Neuronal stem cell (in vitro differentiated cells): ENCODE measurements around the gene ESPN.

Source experiments
- DNase-seq: peaks from one replicate; pipeline ENCODE4 v3.0.0-alpha.2; 2013; ENCODE audit warnings: low spot score
- H2AFZ ChIP-seq: one replicate; pipeline ENCODE4 v1.6.1; 2013; ENCODE audit warnings: mild to moderate bottlenecking, low read length, inconsistent platforms
- H2AK5ac ChIP-seq: 2 replicates; pipeline ENCODE4 v1.6.1; 2013; ENCODE audit warnings: low read depth, mild to moderate bottlenecking, inconsistent platforms, low read length, moderate library complexity, mixed read lengths
- H2BK120ac ChIP-seq: 2 replicates; pipeline ENCODE4 v1.6.1; 2013; ENCODE audit warnings: low read depth, mild to moderate bottlenecking, inconsistent platforms, low read length, moderate library complexity, mixed read lengths
- H2BK12ac ChIP-seq: one replicate; pipeline ENCODE4 v1.6.1; 2013; ENCODE audit warnings: low read length, inconsistent platforms
- H2BK15ac ChIP-seq: 2 replicates; pipeline ENCODE4 v1.6.1; 2013; ENCODE audit warnings: mild to moderate bottlenecking, low read length, inconsistent platforms, mixed read lengths
- H2BK5ac ChIP-seq: one replicate; pipeline ENCODE4 v1.6.1; 2013; ENCODE audit warnings: inconsistent platforms, mild to moderate bottlenecking, low read length, moderate library complexity
- H3K14ac ChIP-seq: one replicate; pipeline ENCODE4 v1.6.1; 2013; ENCODE audit warnings: low read length, inconsistent platforms
- H3K18ac ChIP-seq: 2 replicates; pipeline ENCODE4 v1.6.1; 2013; ENCODE audit warnings: low read length, inconsistent platforms
- H3K23ac ChIP-seq: 2 replicates; pipeline ENCODE4 v1.6.1; 2013; ENCODE audit warnings: low read depth, mild to moderate bottlenecking, mixed read lengths, low read length, inconsistent platforms; ENCODE audit not compliant: poor library complexity
- H3K27ac ChIP-seq: replicated peaks from 3 replicates; pipeline ENCODE4 v1.5.1; 2013; ENCODE audit warnings: low read length, inconsistent platforms
- H3K27me3 ChIP-seq, 3 experiments: 2 replicates each; pipeline ENCODE4 v1.6.1; 2013; ENCODE audit warnings: low read length in 3 of 3, mild to moderate bottlenecking in 2 of 3, inconsistent platforms in 1 of 3, low read depth in 1 of 3, mixed read lengths in 1 of 3, moderate library complexity in 1 of 3; ENCODE audit not compliant: control insufficient read depth in 3 of 3, insufficient read depth in 3 of 3
- H3K36me3 ChIP-seq, 2 donors: replicated peaks in 1 of 2; 2 replicates each; pipeline ENCODE4 v1.6.1; 2013; ENCODE audit warnings: low read length in 2 of 2; ENCODE audit not compliant: control insufficient read depth in 2 of 2, insufficient read depth in 2 of 2
- H3K4ac ChIP-seq: 2 replicates; pipeline ENCODE4 v1.6.1; 2013; ENCODE audit warnings: inconsistent platforms, mild to moderate bottlenecking, low read length, moderate library complexity
- H3K4me1 ChIP-seq, 2 donors: 1 replicate in 1 of 2; 2 replicates in 1 of 2; pipeline ENCODE4 v1.6.1; 2013; ENCODE audit warnings: low read length in 2 of 2, low read depth in 1 of 2; ENCODE audit not compliant: control insufficient read depth in 2 of 2, insufficient read depth in 1 of 2
- H3K4me2 ChIP-seq: one replicate; pipeline ENCODE4 v1.6.1; 2013; ENCODE audit warnings: mild to moderate bottlenecking, low read length, inconsistent platforms; ENCODE audit not compliant: insufficient read depth, poor library complexity, severe bottlenecking
- H3K4me3 ChIP-seq, 2 donors: 2 replicates each; pipeline ENCODE4 v1.5.1; 2013; ENCODE audit warnings: low read length in 2 of 2, mild to moderate bottlenecking in 2 of 2, inconsistent platforms in 1 of 2, moderate library complexity in 1 of 2
- H3K79me1 ChIP-seq: one replicate; pipeline ENCODE4 v1.6.1; 2013; ENCODE audit warnings: low read depth, mild to moderate bottlenecking, inconsistent platforms, low read length, moderate library complexity
- H3K9ac ChIP-seq: one replicate; pipeline ENCODE4 v1.6.1; 2013; ENCODE audit warnings: mild to moderate bottlenecking, low read depth, low read length, inconsistent platforms; ENCODE audit not compliant: poor library complexity
- H3K9me3 ChIP-seq, 2 donors: replicated peaks in 1 of 2; 2 replicates each; pipeline versions ENCODE3 to v1.6.1; 2013; ENCODE audit warnings: low read length in 2 of 2, mild to moderate bottlenecking in 2 of 2, inconsistent platforms in 1 of 2, low read depth in 1 of 2, mixed read lengths in 1 of 2, moderate library complexity in 1 of 2; ENCODE audit not compliant: control insufficient read depth in 2 of 2, insufficient read depth in 1 of 2
- H4K8ac ChIP-seq: one replicate; pipeline ENCODE4 v1.6.1; 2013; ENCODE audit warnings: low read depth, mild to moderate bottlenecking, inconsistent platforms, low read length, moderate library complexity
- H4K91ac ChIP-seq: one replicate; pipeline ENCODE4 v1.6.1; 2013; ENCODE audit warnings: low read length, low read depth, mild to moderate bottlenecking, inconsistent platforms; ENCODE audit not compliant: poor library complexity
- WGBS, 2 donors: extraction: QIAGEN DNeasy Blood & Tissue Kit; methylation state at CpG; one replicate each; pipeline ENCODE4 v1.1.7; 2013; ENCODE audit warnings: missing lambda C conversion rate in 2 of 2, mixed read lengths in 1 of 2; ENCODE audit not compliant: insufficient read length in 2 of 2, insufficient replicate concordance in 1 of 2; ENCODE audit errors: extremely low coverage in 2 of 2; 5-methylcytosine and 5-hydroxymethylcytosine counted together

Gene ESPN

DNA sequence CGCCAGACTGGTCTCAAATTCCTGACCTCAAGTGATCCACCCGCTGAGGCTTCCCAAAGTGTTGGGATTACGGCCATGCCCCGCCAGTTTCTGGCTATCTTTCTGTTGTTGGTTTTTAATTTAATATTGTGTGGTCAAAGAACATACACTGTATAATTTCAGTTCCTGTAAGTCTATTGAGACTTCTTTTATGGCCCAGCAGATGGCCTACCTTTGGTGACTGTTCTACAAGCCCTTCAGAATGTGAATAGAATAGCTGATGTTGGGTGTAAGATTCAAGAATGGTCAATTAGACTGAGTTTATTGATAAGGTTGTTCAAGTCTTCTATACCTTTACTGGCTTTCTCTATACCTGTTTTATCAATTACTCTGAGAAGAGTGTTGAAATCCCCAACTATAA, 15.5 kb upstream of the ESPN start:
- DNase-seq: no peak
- Histone ChIP-seq H3K27ac (no peak overlapping the region), H2AK5ac (no peak overlapping the region), H3K4me3 (no peak overlapping the region), H2BK12ac (no peak overlapping the region), H2BK15ac (no peak overlapping the region), H3K4ac (no peak overlapping the region), H3K9me3 (no peaks in the 10 kb centered on the region), H2BK120ac (no peak overlapping the region), H3K4me2 (no peak overlapping the region), H2AFZ (no peak overlapping the region), H4K91ac (no peak overlapping the region), H2BK5ac (no peak overlapping the region), H3K27me3 (peaks cover 0 to 25% (median 0%) of the 10 kb centered on the region in 3 experiments), H4K8ac (no peak overlapping the region), H3K9ac (no peak overlapping the region), H3K23ac (no peak overlapping the region), H3K18ac (no peak overlapping the region), H3K36me3 (no peaks in the 10 kb centered on the region), H3K14ac (no peak overlapping the region), H3K4me1 (no peaks in the 10 kb centered on the region), H3K79me1 (no peaks in the 10 kb centered on the region)
- WGBS, 2 donors: no CpG with 5 or more reads among the region's 4 CpGs

DNA sequence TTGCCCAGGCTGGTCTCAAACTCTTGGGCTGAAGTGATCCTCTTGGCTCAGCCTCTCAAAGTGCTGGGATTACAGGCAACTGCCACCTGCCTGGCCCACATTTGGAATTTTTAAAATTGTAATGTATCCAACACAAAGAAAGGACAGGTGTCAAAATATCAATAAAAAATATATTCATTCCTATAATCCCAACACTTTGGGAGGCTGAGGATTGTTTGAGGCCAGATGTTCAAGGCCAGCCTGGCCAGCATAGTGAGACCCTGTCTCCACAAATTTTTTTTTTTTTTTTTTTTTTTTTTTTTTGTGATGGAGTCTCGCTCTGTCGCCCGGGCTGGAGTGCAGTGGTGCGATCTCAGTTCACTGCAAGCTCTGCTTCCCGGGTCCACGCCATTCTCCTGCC, 14.8 kb upstream of the ESPN start:
- WGBS, 2 donors: no CpG with 5 or more reads among the region's 6 CpGs
- H3K14ac ChIP-seq: no peak overlapping the region
- H2BK120ac ChIP-seq: no peak overlapping the region
- H3K18ac ChIP-seq: no peak overlapping the region
- H2BK5ac ChIP-seq: no peak overlapping the region
- no peak overlapping the region for H4K91ac ChIP-seq
- no peak overlapping the region for H2AFZ ChIP-seq
- no peak overlapping the region for H3K4me2 ChIP-seq
- H3K9me3 ChIP-seq: no peaks in the 10 kb centered on the region
- H3K79me1 ChIP-seq: no peaks in the 10 kb centered on the region
- H2AK5ac ChIP-seq: no peak overlapping the region
- no peak overlapping the region for H2BK15ac ChIP-seq
- H3K36me3 ChIP-seq: no peaks in the 10 kb centered on the region
- peaks cover 0 to 27% (median 6%) of the 10 kb centered on the region in 3 experiments for H3K27me3 ChIP-seq
- no peak overlapping the region for H3K9ac ChIP-seq
- DNase-seq: no peak
- no peak overlapping the region for H4K8ac ChIP-seq
- no peak overlapping the region for H3K27ac ChIP-seq
- no peak overlapping the region for H3K4me3 ChIP-seq
- H3K4me1 ChIP-seq: peaks cover 3 to 4% of the 10 kb centered on the region in 2 donors
- H3K23ac ChIP-seq: no peak overlapping the region
- no peak overlapping the region for H2BK12ac ChIP-seq
- no peak overlapping the region for H3K4ac ChIP-seq

DNA sequence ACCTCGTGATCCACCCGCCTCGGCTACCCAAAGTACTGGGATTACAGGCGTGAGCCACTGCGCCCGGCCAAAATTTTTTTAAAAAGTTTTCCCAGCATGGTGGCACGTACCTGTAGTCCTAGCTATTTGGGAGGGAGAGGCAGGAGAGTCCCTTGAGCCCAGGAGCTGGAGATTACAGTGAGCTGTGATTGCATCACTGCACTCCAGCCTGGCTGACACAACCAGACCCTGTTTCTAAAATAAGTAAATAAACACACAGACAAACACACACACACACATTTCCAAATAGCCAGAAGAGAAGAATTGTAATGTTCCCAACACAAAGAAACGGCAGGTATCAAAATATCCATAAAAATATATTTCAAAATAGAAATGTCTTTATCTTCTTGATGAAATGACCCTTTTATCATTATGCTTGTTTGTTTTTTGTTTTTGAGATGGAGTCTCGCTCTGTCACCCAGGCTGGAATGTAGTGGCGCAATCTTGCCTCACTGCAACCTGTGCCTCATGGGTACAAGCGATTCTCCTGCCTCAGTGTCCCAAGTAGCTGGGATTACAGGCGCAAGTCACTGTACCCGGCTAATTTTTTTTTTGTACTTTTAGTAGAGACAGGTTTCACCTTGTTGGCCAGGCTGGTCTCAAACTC, 14.2 kb upstream of the ESPN start:
- H3K23ac ChIP-seq: no peak overlapping the region
- H2AFZ ChIP-seq: no peak overlapping the region
- no peak overlapping the region for H3K9ac ChIP-seq
- no peak overlapping the region for H3K4me3 ChIP-seq
- no peak overlapping the region for H4K91ac ChIP-seq
- no CpG with 5 or more reads among the region's 13 CpGs for WGBS, 2 donors
- no peaks in the 10 kb centered on the region for H3K36me3 ChIP-seq
- H2BK120ac ChIP-seq: no peak overlapping the region
- H3K79me1 ChIP-seq: no peaks in the 10 kb centered on the region
- H3K4me2 ChIP-seq: no peak overlapping the region
- H3K4me1 ChIP-seq: peaks cover 3 to 4% of the 10 kb centered on the region in 2 donors
- no peak overlapping the region for H3K14ac ChIP-seq
- H2AK5ac ChIP-seq: no peak overlapping the region
- no peak overlapping the region for H3K27ac ChIP-seq
- no peak overlapping the region for H3K4ac ChIP-seq
- no peak overlapping the region for H3K18ac ChIP-seq
- no peak overlapping the region for H2BK5ac ChIP-seq
- no peak overlapping the region for H4K8ac ChIP-seq
- no peak for DNase-seq
- no peak overlapping the region for H2BK12ac ChIP-seq
- peaks cover 0 to 26% (median 10%) of the 10 kb centered on the region in 3 experiments for H3K27me3 ChIP-seq
- no peak overlapping the region for H2BK15ac ChIP-seq
- no peaks in the 10 kb centered on the region for H3K9me3 ChIP-seq

DNA sequence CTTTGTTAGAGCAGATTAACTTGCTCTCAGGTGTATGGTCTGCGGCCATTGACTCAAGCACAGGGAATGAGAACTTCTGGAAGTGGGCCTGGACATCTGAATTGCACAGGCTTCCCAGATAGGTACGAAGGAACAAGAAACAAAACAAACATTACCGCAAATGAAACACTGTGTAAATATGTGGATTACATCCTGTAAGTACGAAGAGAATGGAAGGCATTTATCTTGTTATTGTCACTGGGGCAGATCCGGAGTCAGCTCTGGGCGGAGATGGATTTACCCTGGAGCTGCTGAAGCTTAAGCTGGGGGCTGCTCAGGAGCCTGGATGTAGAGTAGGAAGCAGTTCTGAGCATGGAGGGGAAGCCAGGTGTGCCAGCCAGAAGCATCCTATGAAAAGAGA, 11.7 kb upstream of the ESPN start:
- Histone ChIP-seq H2BK12ac (no peak overlapping the region), H3K4me3 (no peak overlapping the region), H3K9ac (no peak overlapping the region), H3K23ac (no peak overlapping the region), H3K36me3 (no peaks in the 10 kb centered on the region), H2AFZ (no peak overlapping the region), H3K14ac (no peak overlapping the region), H3K79me1 (no peaks in the 10 kb centered on the region), H3K4ac (no peak overlapping the region), H2BK120ac (no peak overlapping the region), H2BK5ac (no peak overlapping the region), H3K18ac (no peak overlapping the region), H2BK15ac (no peak overlapping the region), H3K27me3 (peaks cover 2 to 42% (median 33%) of the 10 kb centered on the region in 3 experiments), H3K9me3 (no peaks in the 10 kb centered on the region), H3K4me2 (no peak overlapping the region), H2AK5ac (no peak overlapping the region), H3K4me1 (peaks cover 3 to 4% of the 10 kb centered on the region in 2 donors), H3K27ac (no peak overlapping the region), H4K8ac (no peak overlapping the region), H4K91ac (no peak overlapping the region)
- WGBS, 2 donors: no CpG with 5 or more reads among the region's 6 CpGs
- DNase-seq: no peak
